Limb (tissue), 2 donors: Measurements from ENCODE around the gene TRAPPC14.
"Not testable (repeated sequence)": the region's sequence is repeated elsewhere in the genome, so short reads cannot be mapped to it uniquely, and the experiment has no call there.

Experiments used
- DNase-seq, 2 donors: peaks; one replicate each; pipeline ENCODE4 v3.0.0-alpha.2; 2016; ENCODE audit errors: extremely low spot score in 2 of 2

The TRAPPC14 gene

GRCh38 chr7:100158229-100159098, at the start of gene TRAPPC14:
TSS of gene TRAPPC14 (minus strand) at chr7:100158723. CDS start at chr7:100158499, 224 bp downstream.
- DNase-seq, result peak; percentile 89 to 94

- DNase-seq, result no peak
Measured at GRCh38 chr7:100204454-100204853, 45.9 kb upstream of the TRAPPC14 start.

- no peak for DNase-seq
Measured at GRCh38 chr7:100200693-100201092, 42.2 kb upstream of the TRAPPC14 start.

- no peak for DNase-seq
Measured at GRCh38 chr7:100198266-100198665, 39.7 kb upstream of the TRAPPC14 start.

GRCh38 chr7:100195901-100196322, 37.4 kb upstream of the TRAPPC14 start:
- DNase-seq, result not testable (repeated sequence)

GRCh38 chr7:100195222-100195621, 36.7 kb upstream of the TRAPPC14 start:
- no peak for DNase-seq

- DNase-seq, result no peak
Measured at GRCh38 chr7:100192969-100193368, 34.4 kb upstream of the TRAPPC14 start.

GRCh38 chr7:100192281-100192862, 33.8 kb upstream of the TRAPPC14 start:
- not testable (repeated sequence) for DNase-seq

- DNase-seq, result no peak
Measured at GRCh38 chr7:100191775-100192174, 33.3 kb upstream of the TRAPPC14 start.

- no peak for DNase-seq
Measured at GRCh38 chr7:100190048-100190711, 31.7 kb upstream of the TRAPPC14 start.

- no peak for DNase-seq
Measured at GRCh38 chr7:100189061-100189460, 30.5 kb upstream of the TRAPPC14 start.

GRCh38 chr7:100185726-100186125, 27.2 kb upstream of the TRAPPC14 start:
- DNase-seq, result no peak

- DNase-seq, result not testable (repeated sequence)
Measured at GRCh38 chr7:100183090-100183489, 24.6 kb upstream of the TRAPPC14 start.

GRCh38 chr7:100182616-100183015, 24.1 kb upstream of the TRAPPC14 start:
- DNase-seq, result not testable (repeated sequence)

- DNase-seq, result not testable (repeated sequence)
Measured at GRCh38 chr7:100180084-100180483, 21.6 kb upstream of the TRAPPC14 start.

GRCh38 chr7:100177045-100178001, 18.8 kb upstream of the TRAPPC14 start, which contains the start of the genes GPC2 and STAG3:
TSS of gene GPC2 (minus strand) at chr7:100177381. CDS start at chr7:100177199, 182 bp downstream.
TSS of gene STAG3 (plus strand) at chr7:100177918. CDS start at chr7:100180557, 2,639 bp downstream.
- DNase-seq, result peak; percentile 94 to 99

GRCh38 chr7:100176096-100177044, 17.8 kb upstream of the TRAPPC14 start:
- no peak for DNase-seq

GRCh38 chr7:100175296-100175935, 16.9 kb upstream of the TRAPPC14 start:
- no peak for DNase-seq

GRCh38 chr7:100174582-100174981, 16.1 kb upstream of the TRAPPC14 start:
- DNase-seq, result no peak
